ENCODE results near the gene GLYR1.
"Not testable (repeated sequence)": the region's sequence is repeated elsewhere in the genome, so short reads cannot be mapped to it uniquely, and the experiment has no call there.

GLYR1 gene

GRCh38 chr16:4788910-4789309, 58.2 kb downstream of the GLYR1 start:
- DNase-seq (ENCODE audit: low read depth, low spot score) = no peak

- DNase-seq (ENCODE audit: low read depth, low spot score) = no peak
These were observed 58.6 kb downstream of the GLYR1 start for GRCh38 chr16:4788489-4788889.

- no peak for DNase-seq (ENCODE audit: low read depth, low spot score)
These were observed 59.2 kb downstream of the GLYR1 start, which contains the start of gene SEPTIN12 for GRCh38 chr16:4787627-4788482. TSS of gene SEPTIN12 (minus strand) at chr16:4788345. CDS start at chr16:4787645, 700 bp downstream.

DNA sequence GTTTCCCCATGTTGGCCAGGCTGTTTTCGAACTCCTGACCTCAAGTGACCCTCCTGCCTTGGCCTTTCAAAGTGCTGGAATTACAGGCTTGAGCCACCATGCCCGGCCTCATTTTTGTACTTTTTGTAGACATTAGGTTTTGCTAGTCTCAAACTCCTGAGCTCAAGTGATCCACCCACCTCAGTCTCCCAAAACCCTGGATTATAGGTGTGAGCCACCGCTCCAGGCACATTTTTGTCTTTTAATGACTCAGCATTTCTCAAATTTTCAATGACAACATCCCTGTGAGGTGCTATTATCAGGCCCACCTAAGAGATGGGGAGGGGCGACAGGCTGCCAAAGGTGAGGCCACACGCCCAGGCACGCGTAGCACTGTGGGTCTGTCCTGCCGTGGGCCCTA, 60.0 kb downstream of the GLYR1 start:
- DNase-seq (ENCODE audit: low read depth, low spot score) = no peak

DNA sequence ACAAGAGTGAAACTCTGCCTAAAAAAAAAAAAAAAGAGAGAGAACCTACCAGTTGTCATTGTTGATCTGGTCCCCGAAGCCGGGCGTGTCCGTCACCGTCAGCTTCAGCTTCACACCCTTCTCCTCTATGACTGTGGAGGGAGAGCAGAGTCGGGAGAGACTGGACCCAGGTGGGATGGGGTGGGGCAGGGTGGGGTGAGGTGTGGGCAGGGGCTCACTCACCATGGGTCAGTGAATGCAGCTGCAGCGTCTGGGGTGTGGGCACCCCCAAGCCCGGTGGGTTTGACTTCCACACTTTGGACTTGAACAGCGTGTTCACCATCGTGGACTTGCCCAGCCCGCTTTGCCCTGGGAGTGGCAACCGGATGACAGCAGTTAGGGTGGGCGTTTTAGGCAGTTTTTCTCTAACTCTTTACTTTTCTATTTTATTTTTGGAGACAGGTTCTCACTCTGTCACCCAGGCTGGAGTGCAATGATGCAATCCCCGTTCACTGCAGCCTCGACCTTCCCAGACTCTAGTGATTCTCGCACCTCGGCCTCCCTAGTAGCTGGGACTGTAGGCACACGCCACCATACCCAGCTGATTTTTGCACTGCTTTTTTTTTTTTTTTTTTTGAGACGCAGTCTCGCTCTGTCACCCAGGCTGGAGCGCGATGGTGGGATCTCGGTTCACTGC, 61.2 kb downstream of the GLYR1 start:
- no peak for DNase-seq (ENCODE audit: low read depth, low spot score)

GRCh38 chr16:4784444-4784987, 62.6 kb downstream of the GLYR1 start:
- not testable (repeated sequence) for DNase-seq (ENCODE audit: low read depth, low spot score)

DNA sequence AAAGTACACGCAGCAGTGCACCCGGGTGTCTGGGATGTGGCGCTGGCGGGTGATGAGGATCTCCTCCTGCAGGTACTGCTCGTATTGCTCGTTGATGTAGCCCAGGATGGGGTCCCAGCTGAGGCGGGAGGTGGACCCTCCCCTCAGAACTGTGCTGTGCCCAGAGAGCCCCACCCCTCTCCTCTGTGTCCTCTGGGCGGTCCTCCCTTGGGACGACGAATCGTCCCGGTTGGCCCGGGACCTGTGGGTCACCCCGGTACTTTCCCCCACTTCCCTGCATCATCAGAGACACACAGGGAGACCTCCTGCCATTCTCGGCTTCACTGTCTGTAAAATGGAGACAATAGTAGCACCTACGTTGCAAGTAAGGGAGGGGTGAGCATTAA, 63.1 kb downstream of the GLYR1 start:
- no peak for DNase-seq (ENCODE audit: low read depth, low spot score)

DNA sequence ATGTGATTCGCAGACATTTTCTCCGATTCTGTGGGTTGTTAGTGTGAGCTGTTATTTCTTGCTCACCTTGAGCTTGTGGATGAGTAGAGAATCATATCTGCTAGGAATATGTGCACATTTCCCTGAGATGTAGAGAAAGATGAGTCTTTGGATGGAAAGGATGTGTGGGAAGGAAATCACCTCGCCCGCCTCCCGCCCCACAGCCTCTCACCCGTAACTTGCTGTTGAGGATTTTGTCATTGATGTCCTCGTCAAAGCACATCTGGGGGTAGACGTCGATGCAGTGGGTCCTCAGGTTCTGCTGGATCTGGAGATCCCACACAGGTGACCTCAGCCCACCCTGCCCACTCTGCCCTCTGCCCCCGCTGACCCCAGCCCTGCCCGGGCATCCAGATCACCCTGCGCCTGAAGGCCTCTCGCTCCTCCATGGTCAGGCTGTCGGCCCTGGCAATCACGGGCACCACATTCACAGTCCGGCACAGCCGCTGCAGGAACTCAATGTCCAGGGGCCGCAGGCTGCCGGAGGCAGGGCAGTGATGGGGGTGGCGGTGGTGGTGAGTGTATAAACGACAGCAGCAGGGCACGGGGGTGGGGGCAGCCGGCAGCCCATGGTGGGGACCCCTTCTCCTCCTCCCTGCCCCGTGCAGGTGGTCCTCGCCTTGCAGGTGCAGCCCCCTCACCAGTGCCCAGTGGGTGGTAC, 63.7 kb downstream of the GLYR1 start:
- DNase-seq (ENCODE audit: low read depth, low spot score) = no peak

DNA sequence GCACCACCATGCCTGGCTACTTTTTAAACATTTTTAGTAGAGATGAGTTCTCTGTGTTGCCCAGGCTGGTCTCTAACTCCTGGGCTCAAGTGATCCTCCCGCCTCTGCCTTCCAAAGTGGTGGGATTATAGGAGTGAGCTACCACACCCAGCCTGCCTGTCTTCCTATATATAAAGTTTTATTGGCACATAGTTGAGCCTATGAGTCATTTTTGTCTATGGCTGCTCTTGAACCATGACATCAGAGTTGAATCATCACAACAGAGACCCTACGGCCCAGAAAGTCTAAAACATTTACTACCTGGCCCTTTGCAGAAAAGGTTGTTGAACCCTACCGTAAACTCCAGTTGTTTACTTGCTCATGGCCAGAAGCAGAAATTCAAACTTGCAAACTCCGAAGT, 66.9 kb downstream of the GLYR1 start:
- DNase-seq (ENCODE audit: low read depth, low spot score) = no peak

DNA sequence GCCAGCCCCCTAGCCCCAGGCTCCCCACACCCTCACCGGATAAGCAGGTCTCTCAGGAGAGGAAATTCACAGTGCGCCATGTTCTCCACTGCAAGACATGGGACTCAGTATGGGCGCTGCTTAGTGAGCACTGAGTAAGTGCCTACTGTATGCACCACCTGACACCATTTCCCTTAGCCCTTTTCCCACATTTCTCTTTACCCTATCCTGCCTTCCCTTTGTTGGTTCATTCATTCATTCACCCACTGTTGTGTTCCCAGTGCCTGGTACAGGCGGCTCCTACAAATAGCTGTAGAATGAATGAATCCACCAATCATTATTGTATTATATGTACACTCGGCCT, 69.1 kb downstream of the GLYR1 start:
- no peak for DNase-seq (ENCODE audit: low read depth, low spot score)

GRCh38 chr16:4777339-4778049, 69.6 kb downstream of the GLYR1 start:
- DNase-seq (ENCODE audit: low read depth, low spot score) = no peak

- no peak for DNase-seq (ENCODE audit: low read depth, low spot score)
These were observed 70.9 kb downstream of the GLYR1 start for GRCh38 chr16:4776141-4776705.

GRCh38 chr16:4775005-4775404, 72.1 kb downstream of the GLYR1 start:
- no peak for DNase-seq (ENCODE audit: low read depth, low spot score)

- DNase-seq (ENCODE audit: low read depth, low spot score) = no peak
These were observed 74.7 kb downstream of the GLYR1 start for GRCh38 chr16:4772351-4772750.

DNA sequence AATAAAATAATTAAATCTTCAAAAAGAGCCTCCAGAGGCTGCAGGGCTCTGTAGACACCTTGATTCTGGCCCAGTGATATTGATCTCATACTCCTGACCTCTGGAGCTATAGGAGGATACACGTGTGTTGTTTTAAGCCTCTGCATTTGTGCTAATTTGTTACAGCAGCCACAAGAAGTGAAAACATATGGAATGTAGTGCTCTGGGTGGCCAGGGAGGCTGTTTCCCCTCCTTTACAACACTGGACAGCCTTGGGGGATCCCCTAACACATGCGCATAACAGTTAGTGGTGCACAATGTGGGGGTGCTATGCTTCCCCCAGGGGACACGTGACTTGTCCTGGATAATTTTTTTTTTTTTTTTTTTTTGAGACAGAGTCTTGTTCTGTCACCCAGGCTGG, 75.4 kb downstream of the GLYR1 start:
- DNase-seq (ENCODE audit: low read depth, low spot score) = no peak

DNA sequence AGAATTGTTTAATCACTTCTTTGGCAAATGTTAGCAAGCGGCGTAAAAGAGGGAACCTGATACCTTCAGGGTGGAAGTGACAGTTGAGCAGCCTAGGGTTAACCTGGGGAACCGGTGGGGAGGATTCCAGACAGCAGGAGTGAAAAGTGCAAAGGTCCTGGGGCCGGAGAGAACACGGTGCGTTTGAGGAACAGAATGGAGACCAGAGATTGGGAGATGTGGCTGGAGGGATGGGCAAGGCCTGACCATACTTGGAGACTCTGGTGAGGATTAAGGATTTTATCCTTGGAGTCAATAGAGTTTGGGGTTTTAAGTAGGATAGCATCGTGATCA, 77.8 kb downstream of the GLYR1 start:
- no peak for DNase-seq (ENCODE audit: low read depth, low spot score)

DNA sequence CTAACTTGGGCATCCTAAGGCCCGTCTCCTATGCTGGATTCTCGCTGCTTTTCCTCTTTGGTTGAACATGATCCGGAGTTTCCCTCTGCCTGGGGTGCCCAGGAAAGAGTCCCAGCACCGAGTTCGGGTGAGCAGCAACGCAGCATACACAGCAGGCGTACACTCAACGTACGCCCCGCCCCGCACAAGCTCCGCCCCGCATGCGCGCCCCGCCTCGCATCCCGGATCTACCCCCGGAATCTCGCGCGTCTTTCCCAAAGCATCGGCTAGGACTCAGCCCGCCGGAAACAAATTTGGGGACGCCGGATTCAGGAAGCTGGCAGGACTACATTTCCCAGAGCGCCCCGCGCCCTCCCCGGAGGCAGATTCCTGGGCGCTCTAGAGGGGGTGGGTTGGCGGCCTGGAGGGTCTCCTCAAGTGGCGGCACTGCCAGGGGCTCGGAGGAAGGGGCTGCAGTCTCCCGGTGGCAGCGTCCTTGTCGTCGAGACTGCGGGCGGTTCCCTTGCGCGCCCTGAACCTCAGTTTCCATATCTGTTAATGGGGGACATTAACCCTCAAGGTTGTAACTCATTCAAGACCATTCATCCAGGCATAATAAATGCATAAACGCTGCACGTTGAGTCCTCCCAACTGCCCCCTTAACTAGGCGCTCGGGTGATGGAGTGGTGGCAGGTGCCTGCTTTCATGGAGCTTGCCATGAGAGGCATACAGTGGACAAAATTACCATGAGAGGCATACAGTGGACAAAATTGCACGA, 78.4 kb downstream of the GLYR1 start:
- peak; percentile 84 for DNase-seq (ENCODE audit: low read depth, low spot score)

GRCh38 chr16:4767872-4768548, 79.1 kb downstream of the GLYR1 start:
- DNase-seq (ENCODE audit: low read depth, low spot score) = no peak

- DNase-seq (ENCODE audit: low read depth, low spot score) = peak; percentile 88
These were observed 80.0 kb downstream of the GLYR1 start, which contains the start of gene ZNF500 for GRCh38 chr16:4766875-4767628. TSS of gene ZNF500 (minus strand) at chr16:4767162. CDS start at chr16:4765978, 1,184 bp downstream.
